ENCODE measurements around the gene RPL27A.

DNA sequence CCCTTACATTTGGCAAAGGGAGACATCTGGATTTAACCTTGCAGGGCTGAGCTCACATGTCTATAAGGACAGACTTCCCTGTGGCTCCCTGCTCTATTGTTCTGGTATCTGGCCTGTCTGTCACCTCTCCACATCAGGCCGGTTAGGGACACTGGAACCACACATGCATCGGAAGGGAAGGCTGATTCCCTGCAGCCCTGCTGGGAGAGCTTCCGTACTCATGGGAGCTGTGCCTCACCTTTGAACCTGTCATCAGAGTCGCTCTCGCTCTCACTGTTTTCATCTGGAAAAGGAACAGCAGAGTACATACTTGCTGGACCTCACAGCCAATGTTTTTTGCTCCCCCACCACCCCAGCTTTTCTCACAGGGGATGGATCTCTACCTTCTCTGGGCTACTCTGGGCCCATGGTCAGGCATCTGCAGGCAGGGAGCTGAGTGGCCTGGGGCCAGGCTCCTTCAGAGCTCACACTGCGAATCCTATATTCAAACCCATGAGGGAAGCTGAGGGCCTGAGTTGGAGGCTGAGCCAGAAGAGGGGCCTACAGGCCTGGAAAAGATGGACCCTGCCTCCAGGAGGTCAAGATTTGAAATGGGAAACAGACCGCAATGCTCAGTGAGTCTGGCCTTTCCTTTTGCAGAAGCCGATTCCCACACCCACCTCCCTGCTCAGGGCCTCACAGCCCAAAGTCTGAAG is 31.3 kb downstream of the RPL27A start:
- TF ChIP-seq, protein P1, sequence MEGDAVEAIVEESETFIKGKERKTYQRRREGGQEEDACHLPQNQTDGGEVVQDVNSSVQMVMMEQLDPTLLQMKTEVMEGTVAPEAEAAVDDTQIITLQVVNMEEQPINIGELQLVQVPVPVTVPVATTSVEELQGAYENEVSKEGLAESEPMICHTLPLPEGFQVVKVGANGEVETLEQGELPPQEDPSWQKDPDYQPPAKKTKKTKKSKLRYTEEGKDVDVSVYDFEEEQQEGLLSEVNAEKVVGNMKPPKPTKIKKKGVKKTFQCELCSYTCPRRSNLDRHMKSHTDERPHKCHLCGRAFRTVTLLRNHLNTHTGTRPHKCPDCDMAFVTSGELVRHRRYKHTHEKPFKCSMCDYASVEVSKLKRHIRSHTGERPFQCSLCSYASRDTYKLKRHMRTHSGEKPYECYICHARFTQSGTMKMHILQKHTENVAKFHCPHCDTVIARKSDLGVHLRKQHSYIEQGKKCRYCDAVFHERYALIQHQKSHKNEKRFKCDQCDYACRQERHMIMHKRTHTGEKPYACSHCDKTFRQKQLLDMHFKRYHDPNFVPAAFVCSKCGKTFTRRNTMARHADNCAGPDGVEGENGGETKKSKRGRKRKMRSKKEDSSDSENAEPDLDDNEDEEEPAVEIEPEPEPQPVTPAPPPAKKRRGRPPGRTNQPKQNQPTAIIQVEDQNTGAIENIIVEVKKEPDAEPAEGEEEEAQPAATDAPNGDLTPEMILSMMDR (IDR thresholded peaks at IDR 0.05) = no peak
- no peak for TF ChIP-seq POLR2A (IDR thresholded peaks at IDR 0.05)
